Left lung (tissue), 10 donors: ENCODE data around the gene GPR25. TPM values are rescaled to one million over a fixed set of nuclear protein-coding genes. Genes with fewer than 3 reads are reported as not detected.

Source experiments
- ATAC-seq: fragments of 200-7000 bp; cut with Tn5 transposase; one replicate; pipeline ENCODE4 v1.9.1; 2020; ENCODE audit warnings: moderate library complexity
- DNase-seq, 4 donors: peaks; one replicate each; pipeline ENCODE4 v3.0.0-alpha.2; 2013 to 2020
- H3K27ac ChIP-seq, 2 donors: fragments of 200-600 bp; sonication (generic) in 1 of 2; one replicate each; pipeline versions ENCODE4 v1.5.0 to v1.8.0; 2020 to 2021
- H3K27me3 ChIP-seq, 2 donors: fragments of 200-600 bp; sonication (generic) in 1 of 2; one replicate each; pipeline versions ENCODE4 v1.5.0 to v1.8.0; 2020 to 2021
- H3K36me3 ChIP-seq, 2 donors: fragments of 200-600 bp; sonication (generic) in 1 of 2; one replicate each; pipeline versions ENCODE4 v1.5.0 to v1.8.0; 2020 to 2021
- H3K4me1 ChIP-seq, 2 donors: fragments of 200-600 bp; one replicate each; pipeline ENCODE4 v1.8.0; 2021
- H3K4me3 ChIP-seq, 2 donors: fragments of 200-600 bp; sonication (generic) in 1 of 2; one replicate each; pipeline versions ENCODE4 v1.5.0 to v1.8.0; 2020 to 2021; ENCODE audit warnings: mild to moderate bottlenecking in 1 of 2
- H3K9me3 ChIP-seq, 2 donors: fragments of 200-600 bp; sonication (generic) in 1 of 2; one replicate each; pipeline versions ENCODE4 v1.5.0 to v1.8.0; 2020 to 2021
- CTCF ChIP-seq, 2 donors: fragments of 200-600 bp; sonication (generic) in 1 of 2; IDR thresholded peaks; one replicate each; pipeline versions ENCODE4 v1.5.0 to v1.8.0; 2021; ENCODE audit warnings: antibody characterized with exemption in 2 of 2
- intact Hi-C, 2 donors: fragments of 100-400 bp; cut with DNase I; formaldehyde crosslinking; loops; one replicate each; pipeline versions ENCODE4 v1.11.2 to v1.14.2; 2022
- polyA plus RNA-seq, 6 donors: library from polyadenylated mRNA; unstranded; fragments of 120-200 nt; gene quantifications; one replicate each; pipeline ENCODE4 v1.2.1, GENCODE V29; 2013; ENCODE audit not compliant: insufficient read length in 6 of 6
- total RNA-seq, 2 donors: library from RNA; stranded (reverse); fragmentation: NEBNext Ultra II Directional; extraction: Animal tissue kit (Norgen Biotek cat#: 25700); gene quantifications; one replicate each; pipeline ENCODE4 v1.2.1, GENCODE V29; 2021
- donor health status: DM: no; HTN: yes; CAD: no.
- donor health status: DM: no; HTN: no; CAD: no.

The GPR25 gene
- total and polyA plus RNA-seq, 8 donors, result 0.26 to 0.52 TPM; not detected in 6

GRCh38 chr1:200901350-200901749, 28.6 kb downstream of the GPR25 start:
- Histone ChIP-seq H3K27me3 (no peaks in the 10 kb centered on the region), H3K4me1 (peaks cover 0 to 14% of the 10 kb centered on the region in 2 donors), H3K36me3 (peaks cover 0 to 5% of the 10 kb centered on the region in 2 donors), H3K27ac (no peak overlapping the region), H3K9me3 (no peaks in the 10 kb centered on the region), H3K4me3 (no peak overlapping the region)
- intact Hi-C loops, result no loop called here
- ATAC-seq, result no peak
- no peak for DNase-seq
- TF ChIP-seq CTCF (IDR thresholded peaks at IDR 0.05), result no peak

- no peak for ATAC-seq
- Histone ChIP-seq H3K36me3 (peaks cover 0 to 5% of the 10 kb centered on the region in 2 donors), H3K4me3 (no peak overlapping the region)
Measured at GRCh38 chr1:200901796-200902444, 29.1 kb downstream of the GPR25 start.

GRCh38 chr1:200903793-200904192, 31.0 kb downstream of the GPR25 start:
- intact Hi-C loops, result no loop called here
- H3K9me3 ChIP-seq, result no peaks in the 10 kb centered on the region
- H3K36me3 ChIP-seq, result peaks cover 0 to 5% of the 10 kb centered on the region in 2 donors
- peaks cover 0 to 21% of the 10 kb centered on the region in 2 donors for H3K4me1 ChIP-seq
- H3K27me3 ChIP-seq, result no peaks in the 10 kb centered on the region
- H3K27ac ChIP-seq, result no peak overlapping the region
- ATAC-seq, result no peak
- DNase-seq, result no peak
- H3K4me3 ChIP-seq, result no peak overlapping the region
- TF ChIP-seq CTCF (IDR thresholded peaks at IDR 0.05), result no peak

More at GRCh38 chr1:200901796-200902444, 29.1 kb downstream of the GPR25 start:
- Histone ChIP-seq H3K27ac (no peak overlapping the region), H3K27me3 (no peaks in the 10 kb centered on the region), H3K4me1 (peaks cover 0 to 18% of the 10 kb centered on the region in 2 donors), H3K9me3 (no peaks in the 10 kb centered on the region)
- intact Hi-C loops, result no loop called here
- DNase-seq, result no peak
- no peak for TF ChIP-seq CTCF (IDR thresholded peaks at IDR 0.05)

- no peak overlapping the region for H3K27ac ChIP-seq
- no peaks in the 10 kb centered on the region for H3K9me3 ChIP-seq
- no peak overlapping the region for H3K4me3 ChIP-seq
- TF ChIP-seq CTCF (IDR thresholded peaks at IDR 0.05), result no peak
- ATAC-seq (no peak), DNase-seq (no peak)
- H3K4me1 ChIP-seq, result peaks cover 0 to 16% of the 10 kb centered on the region in 2 donors
- no peaks in the 10 kb centered on the region for H3K27me3 ChIP-seq
- intact Hi-C loops, result no loop called here
- H3K36me3 ChIP-seq, result peaks cover 0 to 8% of the 10 kb centered on the region in 2 donors
Measured at GRCh38 chr1:200904772-200905171, 32.0 kb downstream of the GPR25 start.

GRCh38 chr1:200905411-200906052, 32.8 kb downstream of the GPR25 start:
- peak overlapping the region in 1 of 2 donors; percentile 13 for H3K27ac ChIP-seq
- H3K4me1 ChIP-seq, result peaks cover 0 to 16% of the 10 kb centered on the region in 2 donors
- peaks cover 0 to 8% of the 10 kb centered on the region in 2 donors for H3K36me3 ChIP-seq

More at GRCh38 chr1:200905411-200906052, 32.8 kb downstream of the GPR25 start:
- no peak for ATAC-seq
- Histone ChIP-seq H3K4me3 (no peak overlapping the region), H3K9me3 (no peaks in the 10 kb centered on the region), H3K27me3 (no peaks in the 10 kb centered on the region)
- intact Hi-C loops, result no loop called here
- no peak for TF ChIP-seq CTCF (IDR thresholded peaks at IDR 0.05)
- DNase-seq, result no peak
